Type B pancreatic cell (in vitro differentiated cells): ENCODE results near the gene ADAMTSL1. TPM values are rescaled to one million over a fixed set of nuclear protein-coding genes. Genes with fewer than 3 reads are reported as not detected.

Source experiments
- DNase-seq: peaks from one replicate; pipeline ENCODE4 v3.0.0; 2021; ENCODE audit warnings: mixed read lengths; ENCODE audit not compliant: unreplicated experiment; ENCODE audit errors: extremely low spot score
- H3K27ac Mint-ChIP-seq: 2 replicates; pipeline ENCODE4 v1.8.0; 2021; ENCODE audit warnings: mild to moderate bottlenecking, mixed read lengths
- H3K27me3 Mint-ChIP-seq: 2 replicates; pipeline ENCODE4 v1.8.0; 2021; ENCODE audit warnings: mixed read lengths
- H3K36me3 Mint-ChIP-seq: 2 replicates; pipeline ENCODE4 v1.8.0; 2021; ENCODE audit warnings: mixed read lengths
- H3K4me1 Mint-ChIP-seq: one replicate; pipeline ENCODE4 v1.8.0; 2021; ENCODE audit warnings: mixed read lengths; ENCODE audit not compliant: unreplicated experiment
- H3K4me3 Mint-ChIP-seq: 2 replicates; pipeline ENCODE4 v1.8.0; 2021; ENCODE audit warnings: mild to moderate bottlenecking, mixed read lengths
- H3K9me3 Mint-ChIP-seq: 2 replicates; pipeline ENCODE4 v1.8.0; 2021; ENCODE audit warnings: mixed read lengths
- CTCF ChIP-seq: fragments of 200-600 bp; sonication (generic); conservative IDR thresholded peaks from 2 replicates; pipeline ENCODE4 v1.5.0; 2021; ENCODE audit warnings: antibody characterized with exemption, mild to moderate bottlenecking
- total RNA-seq: library from RNA; stranded (reverse); gene quantifications from 2 replicates; pipeline ENCODE4 v1.2.1, GENCODE V29; 2021; ENCODE audit warnings: low replicate concordance

Gene ADAMTSL1
- total RNA-seq, 1 donor from 2014 or later = 28.6 TPM

GRCh38 chr9:18608371-18608770 lies 134.4 kb downstream of the ADAMTSL1 start:
- DNase-seq = no peak
- no peak for TF ChIP-seq CTCF
- Mint-ChIP-seq H3K4me1 (peaks cover 24% of the 10 kb centered on the region), H3K36me3 (no peaks in the 10 kb centered on the region), H3K27ac (no peak overlapping the region), H3K27me3 (no peaks in the 10 kb centered on the region), H3K4me3 (no peak overlapping the region), H3K9me3 (no peaks in the 10 kb centered on the region)

GRCh38 chr9:18610956-18611355 lies 137.0 kb downstream of the ADAMTSL1 start:
- Mint-ChIP-seq H3K9me3 (no peaks in the 10 kb centered on the region), H3K27me3 (no peaks in the 10 kb centered on the region), H3K4me1 (peaks cover 15% of the 10 kb centered on the region), H3K4me3 (no peak overlapping the region), H3K27ac (no peak overlapping the region), H3K36me3 (no peaks in the 10 kb centered on the region)
- DNase-seq = no peak
- no peak for TF ChIP-seq CTCF

- Mint-ChIP-seq H3K27ac (peak overlapping the region; percentile 1), H3K27me3 (no peaks in the 10 kb centered on the region), H3K36me3 (no peaks in the 10 kb centered on the region), H3K4me1 (peaks cover 5% of the 10 kb centered on the region), H3K9me3 (no peaks in the 10 kb centered on the region), H3K4me3 (no peak overlapping the region)
- TF ChIP-seq CTCF = no peak
- no peak for DNase-seq
These were observed 138.0 kb downstream of the ADAMTSL1 start for GRCh38 chr9:18611971-18612370.

- no peak for TF ChIP-seq CTCF
- no peaks in the 10 kb centered on the region for H3K9me3 Mint-ChIP-seq
- H3K4me3 Mint-ChIP-seq = no peak overlapping the region
- H3K27ac Mint-ChIP-seq = no peak overlapping the region
- H3K27me3 Mint-ChIP-seq = no peaks in the 10 kb centered on the region
- H3K4me1 Mint-ChIP-seq = peaks cover 5% of the 10 kb centered on the region
- no peak for DNase-seq
- H3K36me3 Mint-ChIP-seq = no peaks in the 10 kb centered on the region
These were observed 140.2 kb downstream of the ADAMTSL1 start for GRCh38 chr9:18614116-18614515.

GRCh38 chr9:18614651-18615050 lies 140.7 kb downstream of the ADAMTSL1 start:
- H3K4me3 Mint-ChIP-seq = no peak overlapping the region
- no peak for DNase-seq
- H3K9me3 Mint-ChIP-seq = no peaks in the 10 kb centered on the region
- H3K27me3 Mint-ChIP-seq = no peaks in the 10 kb centered on the region
- H3K4me1 Mint-ChIP-seq = peaks cover 5% of the 10 kb centered on the region
- TF ChIP-seq CTCF = no peak
- H3K36me3 Mint-ChIP-seq = no peaks in the 10 kb centered on the region
- H3K27ac Mint-ChIP-seq = no peak overlapping the region

GRCh38 chr9:18616976-18617375 lies 143.0 kb downstream of the ADAMTSL1 start:
- no peak for DNase-seq
- H3K36me3 Mint-ChIP-seq = no peaks in the 10 kb centered on the region
- H3K4me3 Mint-ChIP-seq = no peak overlapping the region
- no peak overlapping the region for H3K27ac Mint-ChIP-seq
- H3K9me3 Mint-ChIP-seq = no peaks in the 10 kb centered on the region
- no peak for TF ChIP-seq CTCF
- H3K4me1 Mint-ChIP-seq = peaks cover 2% of the 10 kb centered on the region
- no peaks in the 10 kb centered on the region for H3K27me3 Mint-ChIP-seq
